Activated T-helper 1 cell treated with Interleukin-2 at 50 U/mL for 16 hours (primary cell): ENCODE results near the gene SELENOS.

Source experiments
- DNase-seq: peaks from one replicate; pipeline ENCODE4 v3.0.0-alpha.2; 2020; ENCODE audit warnings: low read depth

The SELENOS gene, protein sequence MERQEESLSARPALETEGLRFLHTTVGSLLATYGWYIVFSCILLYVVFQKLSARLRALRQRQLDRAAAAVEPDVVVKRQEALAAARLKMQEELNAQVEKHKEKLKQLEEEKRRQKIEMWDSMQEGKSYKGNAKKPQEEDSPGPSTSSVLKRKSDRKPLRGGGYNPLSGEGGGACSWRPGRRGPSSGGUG

DNA sequence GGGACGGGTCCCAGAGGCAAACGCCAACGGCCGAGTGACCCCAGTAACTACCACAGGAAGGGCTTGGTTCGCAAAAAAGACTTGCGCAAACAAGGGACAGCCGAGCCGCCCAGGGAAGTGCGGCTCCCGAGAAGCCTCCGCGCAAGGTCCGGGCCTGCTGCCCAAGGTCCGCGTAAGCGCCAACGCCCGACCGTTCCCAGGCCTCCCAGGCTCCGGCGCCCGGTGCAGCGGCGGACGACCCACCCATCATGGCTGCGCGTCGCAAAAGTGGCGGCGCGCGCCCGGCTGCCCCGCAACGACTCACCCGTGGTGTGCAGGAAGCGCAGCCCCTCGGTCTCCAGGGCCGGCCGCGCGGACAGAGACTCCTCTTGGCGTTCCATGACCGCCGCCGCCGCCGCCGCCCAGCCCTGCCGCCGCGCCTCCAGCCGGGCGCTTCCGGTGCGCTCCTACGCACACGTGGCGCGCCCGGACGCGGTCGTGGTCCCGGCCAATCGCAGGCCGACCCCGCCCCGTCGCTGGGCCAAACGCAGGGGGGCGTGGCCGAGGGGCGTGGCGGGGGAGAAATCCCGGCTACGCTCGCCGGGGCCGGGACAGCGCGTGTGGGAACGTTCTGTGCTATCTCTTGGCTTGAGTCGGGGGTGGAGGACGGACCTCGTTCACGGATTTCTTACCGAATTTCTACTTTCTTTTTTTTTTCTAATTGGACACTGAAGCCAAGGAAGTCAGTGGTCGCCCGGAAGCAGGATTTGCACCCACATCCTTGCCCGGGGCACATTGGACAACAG is at the start of gene SELENOS:
SELENOS (minus strand) TSS at position 448 of the 785 bp plus-strand sequence; CDS start at position 380, 68 bp downstream.
- DNase-seq, result peak; percentile 84

DNA sequence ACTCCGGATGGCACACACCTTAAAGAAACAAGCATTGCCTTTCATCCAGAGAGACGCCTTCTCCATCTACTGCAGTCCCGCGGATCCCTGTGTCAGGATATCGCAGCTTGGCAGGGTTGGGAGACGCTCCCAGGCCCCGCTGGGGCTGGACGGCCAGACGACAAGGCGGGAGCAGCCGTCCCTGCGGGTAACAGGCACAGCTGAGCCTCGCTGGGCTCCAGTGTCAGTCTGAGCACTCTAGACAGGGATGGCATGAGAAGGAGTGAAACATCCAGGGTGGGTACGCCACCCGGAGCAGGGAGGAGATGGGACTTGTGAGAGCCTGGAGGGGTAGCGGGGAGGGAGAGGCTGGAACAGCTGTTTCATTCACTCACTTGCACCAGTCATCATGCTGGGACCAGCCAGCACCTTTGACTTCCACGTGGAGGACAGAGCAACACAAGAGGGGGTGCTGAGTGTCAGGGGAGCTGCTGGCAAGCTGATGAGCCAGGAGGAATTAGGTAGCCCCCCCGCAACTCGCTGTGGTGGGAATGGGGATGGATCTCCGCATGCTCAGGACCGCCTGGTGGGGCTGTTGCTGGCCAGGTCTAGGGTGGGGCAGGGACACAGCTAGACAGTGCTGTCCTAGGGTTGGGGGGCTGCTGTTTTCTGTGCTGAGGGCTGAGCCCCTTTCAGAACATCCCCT is 49.3 kb upstream of the SELENOS start:
- no peak for DNase-seq

DNA sequence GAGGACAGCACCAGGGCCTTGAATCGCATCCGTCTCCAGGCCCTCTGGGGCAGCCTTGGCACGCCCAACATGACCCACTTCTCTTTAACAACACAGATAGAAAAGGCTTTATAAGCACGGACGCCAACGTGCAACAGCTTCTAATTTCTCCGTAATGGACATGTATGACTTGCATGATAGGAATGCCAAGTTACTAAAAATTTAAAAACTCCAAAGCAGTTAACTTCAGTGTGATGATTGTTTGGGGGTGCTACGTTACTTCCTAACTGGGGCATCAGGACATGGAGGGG is 48.7 kb upstream of the SELENOS start:
- DNase-seq, result no peak

DNA sequence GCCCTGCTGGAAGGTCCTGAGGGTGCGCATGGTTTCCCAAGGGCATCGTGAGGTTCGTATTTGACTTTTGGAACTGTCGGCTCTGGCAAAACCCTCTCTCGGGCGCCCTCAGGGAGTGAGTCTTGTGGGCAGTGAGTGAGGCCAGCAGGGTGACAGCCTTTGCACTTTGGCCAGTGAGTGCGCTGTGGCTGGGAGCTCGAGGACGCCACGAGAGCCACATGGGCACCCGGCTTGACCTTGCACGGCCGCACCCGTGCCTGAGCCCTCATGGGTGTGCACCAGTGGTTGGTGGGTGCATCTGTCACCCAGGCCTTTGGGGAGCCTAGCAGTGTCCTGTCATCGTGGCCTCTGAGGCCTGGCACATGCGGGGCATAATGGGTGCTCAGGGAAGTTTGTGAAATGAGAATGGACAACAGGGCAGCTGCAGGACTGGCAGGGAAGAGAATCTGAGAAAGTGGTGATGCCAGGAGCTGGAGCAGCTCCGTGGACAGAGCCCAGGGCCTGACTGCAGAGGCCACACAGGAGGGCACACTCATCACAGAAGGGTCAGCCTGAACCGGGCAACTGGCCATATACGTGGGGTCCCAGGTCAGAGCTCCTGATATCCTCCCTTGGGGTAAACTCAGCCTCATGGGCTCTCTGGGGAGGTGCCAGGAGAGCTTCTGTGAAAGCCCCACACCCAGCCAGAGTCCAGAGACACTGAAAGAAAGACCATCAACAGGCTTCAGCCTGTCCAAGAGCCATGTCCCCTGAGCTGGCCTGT is 48.2 kb upstream of the SELENOS start:
- DNase-seq, result no peak

DNA sequence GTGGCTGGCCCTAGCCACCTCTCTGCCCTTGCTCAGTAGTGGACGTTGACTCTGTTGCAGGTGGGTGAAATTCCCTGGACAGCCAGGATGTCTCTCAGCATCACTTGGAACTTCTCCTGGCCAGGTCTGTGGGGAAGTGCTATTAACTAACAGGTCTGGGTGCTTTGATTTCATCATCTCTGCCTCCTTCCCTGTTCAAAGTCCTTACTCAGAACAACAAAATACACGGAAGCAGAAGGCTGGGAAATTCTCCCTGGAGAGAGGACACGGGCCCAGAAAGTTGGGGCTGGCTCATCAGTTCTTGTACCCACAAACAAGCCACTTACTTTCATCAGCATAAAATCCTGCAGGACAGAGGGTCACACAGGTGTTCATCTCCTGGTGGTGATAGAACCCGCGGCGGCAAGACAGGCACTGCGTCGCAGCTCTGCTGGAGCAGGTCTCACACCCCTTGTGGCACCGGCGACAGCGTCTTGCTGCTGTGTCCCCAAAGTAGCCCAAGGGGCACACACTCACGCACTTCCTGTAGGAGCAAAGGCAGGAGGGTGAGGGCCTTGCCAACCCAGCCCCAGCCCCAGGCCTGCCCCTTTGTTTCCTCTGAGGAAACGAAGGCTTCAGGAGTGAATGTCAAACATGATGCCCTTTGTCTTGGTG is 47.4 kb upstream of the SELENOS start:
- DNase-seq, result no peak

DNA sequence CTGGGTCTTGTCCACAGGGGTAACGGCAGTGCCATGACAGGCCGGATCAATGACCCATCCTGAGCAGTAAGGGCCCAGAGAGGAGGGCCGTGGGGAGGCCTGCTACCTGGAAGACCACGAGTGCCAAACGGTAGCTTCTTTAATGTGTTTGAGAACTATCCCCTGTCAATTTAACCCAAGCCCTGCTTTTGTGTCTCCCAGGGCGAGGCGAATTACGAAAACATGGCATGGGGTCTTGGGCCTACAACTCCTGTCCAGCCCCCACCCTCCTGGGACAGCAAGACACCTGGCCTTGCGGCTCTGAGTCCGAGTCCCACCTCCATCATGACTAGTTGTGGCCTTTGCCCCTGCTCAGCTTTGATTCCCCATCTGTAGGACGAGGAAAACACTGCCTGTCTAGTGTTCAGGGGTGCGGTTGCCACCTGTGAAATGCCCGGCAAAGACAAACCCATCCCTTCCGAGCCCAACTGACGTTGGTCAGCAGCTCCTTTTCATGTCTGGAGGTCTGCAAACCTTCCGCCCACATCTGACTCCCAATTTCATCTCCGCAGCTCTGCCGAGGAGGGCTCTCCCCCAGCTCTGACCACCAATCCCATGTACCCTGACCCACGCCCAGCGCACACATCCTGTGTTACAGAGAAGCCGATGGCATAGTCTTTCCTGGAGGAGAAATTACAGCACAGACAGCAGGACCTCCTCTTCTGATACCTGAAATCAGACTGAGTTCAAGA is 46.7 kb upstream of the SELENOS start:
- no peak for DNase-seq

DNA sequence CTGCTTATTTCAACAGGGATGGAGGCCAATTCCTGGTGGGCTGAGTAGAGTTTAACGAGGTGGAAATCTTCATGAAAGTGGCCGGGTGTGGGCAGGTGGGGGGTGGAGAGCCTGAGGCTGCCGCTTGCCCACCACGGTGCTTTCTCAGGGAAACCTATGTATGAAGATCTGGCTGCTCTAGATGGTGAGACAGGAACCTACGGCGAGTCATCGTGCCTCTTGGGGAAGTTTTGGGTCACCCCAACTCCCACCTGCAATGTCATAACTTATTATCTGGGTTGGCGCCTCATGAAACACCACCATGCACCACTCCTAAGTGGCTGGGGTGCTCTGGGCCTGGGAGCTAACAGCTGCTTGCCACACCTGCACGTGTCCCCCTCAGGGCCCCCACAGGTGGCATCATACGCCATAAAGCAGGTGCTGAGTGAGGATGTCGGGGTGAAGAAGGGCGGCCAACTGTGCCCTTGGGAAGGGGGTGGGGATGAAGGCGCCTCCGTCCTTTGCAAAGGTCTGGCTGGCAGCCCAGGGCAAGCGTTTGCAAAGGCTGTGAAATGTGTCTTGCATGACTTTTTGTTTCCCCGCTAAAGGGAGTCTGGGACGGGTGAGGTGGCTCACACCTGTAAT is 45.7 kb upstream of the SELENOS start:
- DNase-seq, result no peak

DNA sequence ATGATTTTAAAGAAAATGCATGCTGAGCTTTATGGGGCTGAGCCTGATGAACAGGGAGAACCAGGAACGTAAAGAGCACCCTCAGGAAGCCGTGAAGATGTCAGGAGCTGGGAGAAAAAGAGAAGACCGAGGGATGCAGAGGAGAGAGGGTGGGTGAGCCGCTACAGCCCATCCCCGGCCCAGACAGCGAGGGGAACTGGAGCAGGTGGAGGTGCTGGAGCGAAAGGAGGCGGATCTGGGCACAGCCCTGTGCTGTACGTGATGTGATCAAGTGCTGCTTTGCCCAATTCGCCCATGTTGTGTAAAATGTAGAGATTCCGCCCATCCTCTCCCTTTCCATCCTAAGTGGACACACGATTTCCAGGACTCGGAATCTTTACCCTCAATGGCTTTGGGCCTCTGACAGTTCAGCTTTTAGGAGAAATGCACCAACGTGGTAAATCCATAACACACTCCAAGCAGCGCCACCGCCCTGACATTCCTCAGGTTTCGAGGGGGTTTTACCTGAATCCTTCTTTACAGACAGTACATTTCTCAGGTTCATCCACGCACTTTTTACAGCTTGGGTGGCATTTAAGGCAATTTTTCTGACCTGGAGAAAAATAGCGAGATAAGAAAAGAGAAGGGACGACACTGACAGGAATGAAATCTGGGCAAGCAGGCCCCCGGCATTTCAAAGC is 44.9 kb upstream of the SELENOS start:
- DNase-seq, result no peak

DNA sequence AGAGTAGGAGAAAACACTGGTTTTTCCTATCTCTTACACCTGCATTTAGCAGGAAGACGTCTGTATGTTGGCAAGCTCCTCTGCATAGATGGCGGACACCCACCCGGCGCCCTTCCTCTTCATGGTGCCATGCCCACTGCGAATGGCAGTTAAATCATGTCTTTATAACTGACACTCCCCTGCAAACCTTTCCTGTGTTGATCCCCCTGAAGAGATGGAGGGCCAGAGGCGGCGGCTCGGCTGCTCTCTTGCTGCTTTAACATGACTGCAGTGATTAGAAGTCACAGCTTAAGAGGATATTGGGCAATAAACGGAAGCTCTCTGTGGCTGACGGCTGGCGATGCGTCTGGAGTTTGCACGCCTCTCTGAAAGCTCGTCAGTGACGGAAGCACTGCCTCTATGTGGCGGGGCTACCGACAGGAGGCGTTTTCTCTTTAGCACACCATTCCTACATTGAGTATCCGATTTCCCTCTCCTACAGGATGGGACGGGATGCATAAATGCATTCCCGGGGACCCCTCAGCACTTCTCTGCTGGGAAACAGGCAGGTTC is 43.3 kb upstream of the SELENOS start:
- DNase-seq, result peak; percentile 37

DNA sequence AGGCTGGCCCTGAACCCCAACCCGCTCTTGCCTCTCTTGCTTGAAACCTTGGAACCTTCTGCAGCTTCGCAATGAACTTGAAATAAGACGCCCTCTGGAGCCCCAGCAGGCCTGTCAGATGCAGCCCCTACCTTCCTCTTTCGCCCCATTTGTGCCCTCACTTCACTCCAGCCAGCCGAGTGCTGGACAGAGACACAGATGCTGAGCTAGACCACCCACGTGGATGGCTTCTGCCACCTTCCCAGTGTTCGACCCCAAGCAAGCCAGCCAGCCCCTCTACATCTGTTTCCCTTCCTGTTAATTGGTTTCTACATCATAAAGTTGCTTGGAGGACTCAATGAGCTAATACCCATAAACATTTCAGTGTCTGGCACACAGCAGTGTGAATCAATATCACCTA is 41.6 kb upstream of the SELENOS start:
- DNase-seq, result no peak

DNA sequence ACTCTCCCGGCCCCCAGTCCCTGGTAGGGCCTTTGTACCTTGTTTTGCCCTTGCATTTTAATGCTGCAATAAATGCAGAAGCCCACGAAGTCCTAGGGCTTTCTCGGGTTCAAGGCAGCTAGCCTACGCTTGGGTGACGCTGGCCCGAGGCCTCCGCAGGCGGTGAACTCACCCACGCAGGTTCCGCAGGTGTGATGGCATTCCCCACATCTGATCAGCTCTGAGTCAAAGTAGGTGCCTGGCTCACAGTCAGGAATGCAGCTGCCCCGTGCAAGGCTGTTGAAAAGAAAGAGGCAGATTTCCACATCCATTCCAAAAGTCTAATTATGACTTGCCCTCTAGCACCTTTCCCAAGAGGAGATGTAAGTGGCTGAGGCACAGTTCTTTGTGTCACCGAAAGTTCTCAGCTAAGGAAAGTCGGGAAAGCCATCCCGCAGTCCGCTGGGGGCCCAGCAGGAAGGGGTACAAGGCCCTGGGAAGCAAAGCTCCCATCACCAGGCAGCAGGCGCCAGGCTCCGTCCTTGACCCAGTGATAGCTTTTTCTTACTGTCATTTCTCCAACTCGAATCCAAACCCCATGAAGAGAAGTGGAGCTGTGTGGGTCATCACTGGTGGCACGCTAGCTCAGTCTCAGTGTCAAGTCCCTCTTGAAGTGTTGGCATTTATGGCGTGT is 41.0 kb upstream of the SELENOS start:
- DNase-seq, result no peak

DNA sequence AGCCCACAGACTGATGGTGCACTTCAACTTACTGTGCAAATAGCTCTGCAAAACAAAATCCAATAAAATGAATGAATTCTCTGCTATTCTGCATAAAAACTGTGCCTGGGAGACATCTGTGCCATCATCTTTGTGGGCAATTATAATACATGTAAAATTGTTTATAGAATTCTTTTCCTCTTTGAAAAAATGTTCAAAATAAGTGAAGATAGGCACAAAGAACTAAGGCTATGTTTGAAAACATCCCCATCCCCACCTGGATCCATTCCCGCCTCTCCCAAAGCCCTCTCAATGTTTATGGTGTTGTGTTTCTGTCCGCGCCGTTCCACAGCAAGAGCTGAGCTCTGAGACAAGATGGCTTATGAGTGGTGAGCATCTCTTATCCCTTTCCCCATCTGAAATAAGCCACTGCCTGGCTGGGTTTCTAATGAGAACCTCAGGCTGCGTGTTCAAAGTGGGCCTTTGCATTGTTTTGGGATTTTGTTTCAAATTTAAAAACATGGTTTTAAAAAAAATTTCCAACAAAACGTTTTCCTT is 40.1 kb upstream of the SELENOS start:
- DNase-seq, result no peak

DNA sequence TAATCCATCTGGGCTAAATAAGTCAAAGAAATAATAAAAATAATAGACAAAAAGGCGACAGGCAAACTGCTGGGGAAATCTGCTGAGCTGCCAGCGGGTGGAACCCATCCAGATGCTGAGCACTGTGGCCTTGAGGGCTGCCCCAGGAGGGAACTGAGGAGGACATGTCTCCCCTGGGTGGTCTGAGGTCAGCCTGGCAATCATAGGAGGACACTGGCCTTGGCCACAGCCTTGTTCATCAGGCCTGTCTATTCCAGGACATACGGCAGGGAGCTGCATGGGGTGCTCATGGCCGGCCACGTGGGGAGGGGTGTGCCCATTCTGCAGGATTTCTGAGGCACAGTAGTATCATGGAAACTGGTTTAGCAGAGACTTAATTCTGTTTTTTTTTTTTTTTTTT is 39.2 kb upstream of the SELENOS start:
- no peak for DNase-seq

DNA sequence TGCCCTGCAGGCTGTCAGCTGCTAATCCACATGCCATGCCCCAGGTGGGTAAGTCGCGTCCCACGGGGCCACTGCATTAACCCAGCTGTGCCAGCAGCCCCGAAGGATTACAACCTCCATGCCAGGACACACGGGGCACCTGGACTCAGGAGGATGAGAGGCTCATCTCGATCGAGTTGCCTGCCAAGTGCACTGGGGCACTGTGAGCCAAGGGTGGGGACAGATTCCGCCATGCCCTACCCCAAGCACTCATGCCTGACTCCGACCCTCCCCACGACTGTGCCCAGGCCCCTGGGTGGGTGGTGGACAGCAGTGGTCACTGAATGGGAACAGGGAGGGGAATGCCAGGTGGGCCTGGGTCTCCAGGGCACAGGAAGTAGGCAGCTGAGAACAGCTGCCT is 38.5 kb upstream of the SELENOS start:
- DNase-seq, result no peak

DNA sequence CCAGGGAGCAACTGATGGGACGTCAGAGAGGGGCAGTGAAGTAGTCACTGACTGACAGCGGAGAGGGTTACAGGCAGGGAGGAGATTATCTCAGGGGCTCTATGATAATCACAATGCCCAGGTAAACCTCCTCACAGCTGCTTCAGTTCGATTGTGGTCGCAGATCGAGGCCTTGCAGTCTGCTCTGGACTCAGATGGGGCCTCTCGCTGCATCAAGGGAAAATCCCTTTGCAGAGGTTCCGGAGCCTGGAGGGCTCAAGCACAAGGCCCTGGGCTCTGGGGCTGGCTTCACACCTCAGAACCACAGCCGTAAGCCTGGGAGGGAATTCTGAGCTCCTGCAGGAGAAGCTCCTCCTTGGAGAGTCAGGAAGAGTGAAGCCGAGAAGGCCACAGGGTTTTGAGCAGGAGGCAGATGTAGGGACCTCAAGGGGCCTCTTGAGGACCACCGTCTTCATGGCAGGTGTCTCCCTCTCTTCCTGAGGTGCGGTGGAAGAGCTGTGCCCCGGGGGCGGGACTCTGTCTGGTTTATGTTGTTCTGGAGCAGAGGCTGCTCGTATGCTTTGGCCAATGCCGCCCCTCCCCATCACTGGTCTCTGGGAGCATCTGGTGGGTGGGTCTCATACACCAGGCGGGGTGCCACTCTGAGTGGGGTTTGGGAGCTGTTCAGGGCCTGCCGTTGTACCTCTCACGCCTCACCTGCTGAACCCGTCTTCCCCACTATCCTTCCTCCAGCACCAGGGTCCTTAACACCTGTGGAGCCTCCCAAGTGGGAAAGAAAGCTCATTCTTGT is 37.2 kb upstream of the SELENOS start:
- no peak for DNase-seq

DNA sequence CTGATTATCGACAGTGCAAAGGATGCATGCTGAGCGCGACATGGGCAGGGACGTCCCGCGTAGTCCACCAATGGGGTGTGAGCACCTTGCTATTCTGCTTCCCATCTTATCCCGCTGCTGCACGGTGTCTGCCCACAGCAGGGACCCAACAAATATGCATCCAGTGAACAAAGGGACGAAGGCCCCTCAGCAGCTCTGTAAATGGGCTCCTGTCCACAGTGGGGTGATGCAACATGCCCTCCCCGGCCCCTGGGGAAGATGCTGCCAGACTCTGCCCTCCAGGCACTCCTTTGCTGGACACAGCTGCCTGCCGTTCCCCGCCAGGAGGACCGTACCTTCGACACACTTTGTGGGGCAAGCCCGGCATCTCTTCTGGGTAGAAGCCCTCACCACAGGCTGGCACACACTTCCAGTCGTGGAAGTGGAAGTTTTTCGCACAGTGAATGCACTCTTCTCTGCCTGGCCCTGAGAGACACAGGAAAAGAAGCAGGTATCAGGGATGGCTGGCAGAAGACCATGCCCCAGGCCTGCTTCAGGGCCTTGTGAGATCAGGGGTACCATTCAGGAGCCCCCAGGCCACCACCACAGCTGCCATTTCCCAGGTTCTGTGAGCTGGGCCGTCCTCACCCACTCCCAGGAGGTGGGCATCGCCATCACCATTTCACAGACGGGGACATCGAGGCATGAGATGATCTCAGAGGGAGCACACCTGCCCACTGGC is 35.9 kb upstream of the SELENOS start:
- DNase-seq, result no peak

DNA sequence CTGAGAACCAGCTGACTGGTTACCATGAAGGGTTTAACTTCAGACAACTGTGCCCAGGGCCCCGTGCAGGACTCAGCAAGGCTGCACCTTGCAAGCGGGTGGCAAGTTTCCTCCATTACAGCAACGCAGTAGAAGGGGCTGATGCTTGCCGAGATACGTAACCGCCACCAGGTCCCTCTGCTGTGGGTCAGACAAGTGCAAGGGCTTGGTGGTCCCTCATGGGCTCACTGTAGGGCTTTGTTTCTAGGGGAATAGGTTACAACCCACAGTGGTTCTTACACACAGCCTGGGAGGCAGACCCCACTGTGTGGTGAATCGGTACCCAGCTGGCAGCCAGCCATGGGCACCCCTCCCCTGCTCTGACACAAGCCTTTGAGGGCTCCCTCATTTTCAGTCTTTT is 33.2 kb upstream of the SELENOS start:
- DNase-seq, result no peak

DNA sequence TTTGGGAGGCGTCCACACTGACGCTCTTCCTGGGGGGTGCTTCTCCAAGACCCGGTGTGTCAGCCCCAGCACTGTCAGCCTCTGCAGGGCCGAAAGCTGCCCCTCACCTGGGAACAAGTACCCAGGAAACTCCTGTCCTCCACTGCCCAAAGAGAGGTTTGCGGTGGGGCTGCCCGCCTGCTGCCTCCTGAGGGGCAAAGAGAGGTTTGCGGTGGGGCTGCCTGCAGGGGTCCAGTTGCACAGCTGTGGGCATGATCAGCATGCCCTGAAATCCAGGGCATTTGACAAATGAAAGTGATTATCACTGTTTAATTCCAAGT is 32.8 kb upstream of the SELENOS start:
- no peak for DNase-seq
